ENCODE data around the gene GRIA3. TPM values are rescaled to one million over a fixed set of nuclear protein-coding genes. Genes with fewer than 3 reads are reported as not detected.

GRIA3 gene
- total RNA-seq, 1 donor from 2014 or later: 4.6 TPM

GRCh38 chrX:123468481-123468880 is 284.4 kb downstream of the GRIA3 start:
- H3K4me2 ChIP-seq: no peak overlapping the region
- H3K36me3 Mint-ChIP-seq: no peaks in the 10 kb centered on the region
- no peaks in the 10 kb centered on the region for H3K9me3 ChIP-seq (ENCODE audit: low read depth)
- H3K27ac ChIP-seq: no peak overlapping the region
- H3K4me1 Mint-ChIP-seq: no peaks in the 10 kb centered on the region
- no peaks in the 10 kb centered on the region for H3K79me2 ChIP-seq (ENCODE audit: low read depth)
- no peak for TF ChIP-seq EZH2phosphoT487 (IDR thresholded peaks at IDR 0.05)
- TF ChIP-seq, protein P1, sequence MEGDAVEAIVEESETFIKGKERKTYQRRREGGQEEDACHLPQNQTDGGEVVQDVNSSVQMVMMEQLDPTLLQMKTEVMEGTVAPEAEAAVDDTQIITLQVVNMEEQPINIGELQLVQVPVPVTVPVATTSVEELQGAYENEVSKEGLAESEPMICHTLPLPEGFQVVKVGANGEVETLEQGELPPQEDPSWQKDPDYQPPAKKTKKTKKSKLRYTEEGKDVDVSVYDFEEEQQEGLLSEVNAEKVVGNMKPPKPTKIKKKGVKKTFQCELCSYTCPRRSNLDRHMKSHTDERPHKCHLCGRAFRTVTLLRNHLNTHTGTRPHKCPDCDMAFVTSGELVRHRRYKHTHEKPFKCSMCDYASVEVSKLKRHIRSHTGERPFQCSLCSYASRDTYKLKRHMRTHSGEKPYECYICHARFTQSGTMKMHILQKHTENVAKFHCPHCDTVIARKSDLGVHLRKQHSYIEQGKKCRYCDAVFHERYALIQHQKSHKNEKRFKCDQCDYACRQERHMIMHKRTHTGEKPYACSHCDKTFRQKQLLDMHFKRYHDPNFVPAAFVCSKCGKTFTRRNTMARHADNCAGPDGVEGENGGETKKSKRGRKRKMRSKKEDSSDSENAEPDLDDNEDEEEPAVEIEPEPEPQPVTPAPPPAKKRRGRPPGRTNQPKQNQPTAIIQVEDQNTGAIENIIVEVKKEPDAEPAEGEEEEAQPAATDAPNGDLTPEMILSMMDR (IDR thresholded peaks at IDR 0.05): no peak
- no peak for TF ChIP-seq EZH2 (IDR thresholded peaks at IDR 0.05)
- no peak for DNase-seq (ENCODE audit: low spot score)
- no peaks in the 10 kb centered on the region for H3K4me1 ChIP-seq
- no peak overlapping the region for H2AFZ ChIP-seq (replicated peaks)
- no peak overlapping the region for H3K4me3 Mint-ChIP-seq
- no peak overlapping the region for H3K27ac Mint-ChIP-seq
- no peaks in the 10 kb centered on the region for H3K27me3 Mint-ChIP-seq (ENCODE audit: insufficient read depth, low read depth)
- no peak overlapping the region for H3K9ac ChIP-seq
- no peaks in the 10 kb centered on the region for H3K9me3 Mint-ChIP-seq
- no peaks in the 10 kb centered on the region for H3K27me3 ChIP-seq
- no peak overlapping the region for H3K4me3 ChIP-seq
- H4K20me1 ChIP-seq (ENCODE audit: low read depth): no peaks in the 10 kb centered on the region
- H3K36me3 ChIP-seq: no peaks in the 10 kb centered on the region
- no peaks in the 10 kb centered on the region for H3F3A ChIP-seq (ENCODE audit: low read depth)

DNA sequence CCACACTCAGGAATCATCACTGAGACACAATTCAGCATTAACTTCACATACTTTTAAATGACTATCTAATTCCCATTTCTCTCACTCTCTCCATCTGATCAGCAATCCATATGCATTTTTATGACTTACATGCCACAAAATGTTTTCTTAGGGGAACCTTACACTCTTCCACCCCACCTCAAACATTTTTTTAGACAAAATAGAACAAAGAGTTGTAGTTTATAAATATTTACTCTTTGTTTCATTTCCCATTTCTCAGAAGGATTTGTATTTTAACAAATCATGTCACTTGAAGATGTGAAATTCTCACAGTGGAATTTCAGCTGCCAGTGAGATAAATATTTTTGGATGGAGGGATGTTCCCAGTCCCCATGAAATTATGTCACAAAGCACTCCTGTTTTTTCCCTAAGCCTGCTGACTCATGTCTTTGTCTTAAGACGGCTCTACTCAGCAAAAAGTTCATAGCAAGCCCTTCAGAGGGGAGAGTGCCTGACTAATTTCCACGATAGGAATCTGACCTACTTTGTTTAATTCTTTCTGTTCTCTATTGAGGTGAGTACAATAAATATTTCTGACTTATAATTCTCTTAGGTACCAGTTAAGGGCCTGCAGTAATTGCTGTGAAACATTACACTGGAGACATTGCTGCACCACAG is 291.1 kb downstream of the GRIA3 start:
- Mint-ChIP-seq H3K27me3 (ENCODE audit: insufficient read depth, low read depth) (no peaks in the 10 kb centered on the region), H3K4me3 (no peak overlapping the region), H3K36me3 (no peaks in the 10 kb centered on the region), H3K9me3 (no peaks in the 10 kb centered on the region), H3K4me1 (peaks cover 5% of the 10 kb centered on the region), H3K27ac (no peak overlapping the region)
- Histone ChIP-seq H3K4me1 (peaks cover 5% of the 10 kb centered on the region), H3K36me3 (no peaks in the 10 kb centered on the region), H3F3A (ENCODE audit: low read depth) (no peaks in the 10 kb centered on the region), H4K20me1 (ENCODE audit: low read depth) (no peaks in the 10 kb centered on the region), H3K27me3 (no peaks in the 10 kb centered on the region), H3K27ac (no peak overlapping the region), H3K79me2 (ENCODE audit: low read depth) (no peaks in the 10 kb centered on the region), H3K4me3 (no peak overlapping the region), H3K9me3 (ENCODE audit: low read depth) (no peaks in the 10 kb centered on the region), H3K9ac (no peak overlapping the region), H2AFZ (replicated peaks) (peak overlapping the region; percentile 34), H3K4me2 (no peak overlapping the region)
- TF ChIP-seq EZH2phosphoT487 (IDR thresholded peaks at IDR 0.05): no peak
- TF ChIP-seq EZH2 (IDR thresholded peaks at IDR 0.05): no peak
- TF ChIP-seq, protein P1 (IDR thresholded peaks at IDR 0.05): no peak
- no peak for DNase-seq (ENCODE audit: low spot score)

DNA sequence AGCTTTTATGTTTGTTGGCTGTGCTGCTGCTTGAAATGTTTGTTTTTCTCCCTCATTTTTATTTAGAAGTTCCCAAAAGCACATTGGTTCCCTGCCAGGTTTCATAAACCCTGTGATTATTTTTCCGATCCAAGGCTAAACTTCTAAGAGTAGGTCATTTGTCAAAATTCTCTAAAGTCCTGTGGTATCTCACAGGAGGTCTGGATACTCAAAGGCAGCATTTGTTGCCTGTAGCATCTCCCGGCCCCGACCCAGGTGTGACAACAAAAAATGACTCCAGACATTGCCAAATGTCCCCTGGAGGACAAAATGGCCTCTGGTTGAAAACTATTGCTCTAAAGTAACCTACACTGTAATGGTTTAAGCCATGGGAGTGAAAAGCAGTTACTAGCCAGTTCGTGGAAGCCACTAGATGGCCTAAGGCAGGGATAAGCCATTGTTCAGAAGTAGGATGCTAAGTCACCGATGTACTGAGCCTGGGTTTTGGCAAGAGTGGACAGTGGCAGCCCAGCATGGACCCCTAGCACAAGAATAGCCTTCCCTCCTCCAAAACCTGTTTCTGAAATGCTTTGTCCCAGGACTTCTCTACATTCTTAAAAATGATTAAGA is 292.6 kb downstream of the GRIA3 start:
- Histone ChIP-seq H3F3A (ENCODE audit: low read depth) (peaks cover 9% of the 10 kb centered on the region), H3K4me2 (no peak overlapping the region), H3K27ac (no peak overlapping the region), H3K9ac (no peak overlapping the region), H4K20me1 (ENCODE audit: low read depth) (no peaks in the 10 kb centered on the region), H3K4me3 (no peak overlapping the region), H3K4me1 (peaks cover 20% of the 10 kb centered on the region), H3K9me3 (ENCODE audit: low read depth) (no peaks in the 10 kb centered on the region), H3K36me3 (no peaks in the 10 kb centered on the region), H2AFZ (replicated peaks) (no peak overlapping the region), H3K79me2 (ENCODE audit: low read depth) (no peaks in the 10 kb centered on the region), H3K27me3 (no peaks in the 10 kb centered on the region)
- no peak for TF ChIP-seq EZH2phosphoT487 (IDR thresholded peaks at IDR 0.05)
- TF ChIP-seq, protein P1 (IDR thresholded peaks at IDR 0.05): no peak
- no peak for TF ChIP-seq EZH2 (IDR thresholded peaks at IDR 0.05)
- Mint-ChIP-seq H3K9me3 (no peaks in the 10 kb centered on the region), H3K36me3 (no peaks in the 10 kb centered on the region), H3K4me3 (no peak overlapping the region), H3K27me3 (ENCODE audit: insufficient read depth, low read depth) (no peaks in the 10 kb centered on the region), H3K27ac (no peak overlapping the region), H3K4me1 (peaks cover 16% of the 10 kb centered on the region)
- DNase-seq (ENCODE audit: low spot score): no peak

All from neural progenitor cell (in vitro differentiated cells).